Esophagus squamous epithelium (tissue), 4 donors: ENCODE data around the gene ENPP3.

Source experiments
- CTCF ChIP-seq, 6 experiments: fragments of 450-650 bp in 4 of 6; fragments of 200-600 bp in 2 of 6; sonication (generic) in 2 of 6; IDR thresholded peaks; one replicate each; pipeline ENCODE4 v1.5.1; 2016 to 2019; ENCODE audit warnings: antibody characterized with exemption in 6 of 6, mild to moderate bottlenecking in 4 of 6, moderate library complexity in 4 of 6
- POLR2A ChIP-seq, 4 donors: fragments of 450-650 bp; IDR thresholded peaks; one replicate each; pipeline ENCODE4 v1.6.1; 2017; ENCODE audit warnings: antibody characterized with exemption in 4 of 4, mild to moderate bottlenecking in 4 of 4, moderate library complexity in 3 of 4

GRCh38 chr6:131717836-131718542, 80.9 kb downstream of the ENPP3 start:
- TF ChIP-seq POLR2A (IDR thresholded peaks at IDR 0.05): no peak
- no peak for TF ChIP-seq CTCF (IDR thresholded peaks at IDR 0.05)
